Loucy (cell line): Measurements from ENCODE around the gene NUP107.

Source experiments
- CTCF ChIP-seq: fragments of 200-600 bp; sonication (generic); conservative IDR thresholded peaks from 2 replicates; pipeline ENCODE4 v1.5.1; 2014; ENCODE audit warnings: mild to moderate bottlenecking, antibody characterized with exemption, low read length
- EZH2phosphoT487 ChIP-seq: fragments of 200-600 bp; IDR thresholded peaks from 2 replicates; pipeline ENCODE4 v1.6.1; 2018; ENCODE audit warnings: antibody characterized with exemption, mild to moderate bottlenecking, moderate library complexity, borderline replicate concordance

DNA sequence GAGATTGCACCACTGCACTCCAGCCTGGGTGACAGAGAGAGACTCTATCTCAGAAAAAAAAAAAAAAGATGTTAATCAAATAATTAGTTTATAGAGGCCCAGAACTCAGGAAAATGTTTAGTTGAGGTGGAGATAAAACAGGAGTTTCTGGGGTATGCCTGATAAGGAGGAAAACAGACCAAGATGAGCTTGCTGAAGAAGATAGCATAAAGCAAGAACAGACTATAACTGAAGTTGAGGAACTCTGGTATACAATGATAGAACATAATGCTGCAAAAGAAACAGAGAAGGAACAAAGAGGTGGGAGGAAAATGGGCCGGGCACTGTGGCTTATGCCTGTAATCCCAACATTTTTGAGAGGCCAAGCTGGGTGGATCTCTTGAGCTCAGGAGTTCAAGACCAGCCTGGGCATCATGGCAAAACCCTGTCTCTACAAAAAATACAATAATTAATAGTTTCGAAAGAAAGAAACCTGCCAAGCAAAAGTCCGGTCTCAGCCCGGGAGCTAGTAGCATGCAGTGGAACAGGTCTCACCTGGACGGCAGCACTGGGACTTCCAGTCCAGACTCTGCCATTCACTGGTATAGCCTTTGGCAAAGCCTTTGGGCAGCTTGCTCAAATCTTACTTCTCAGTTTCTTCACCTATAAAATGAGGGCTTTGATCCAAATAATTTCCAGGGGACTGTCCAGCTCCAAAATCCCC lies 84.6 kb downstream of the NUP107 start:
- TF ChIP-seq CTCF (no peak), EZH2phosphoT487 (no peak)
